Anterior cingulate cortex (tissue), 58 donors: Measurements from ENCODE around the gene ABLIM1.
A peak's percentile ranks its signal among the peaks of the same experiment; 100 is the strongest.

Source experiments
- DNase-seq, 58 donors: peaks; one replicate each; lab custom pipeline; 2025; lab: John Stamatoyannopoulos, UW

ABLIM1 gene

GRCh38 chr10:114626841-114627240, 31.2 kb downstream of the ABLIM1 start:
- no peak for DNase-seq

- DNase-seq, result no peak
These were observed 32.9 kb downstream of the ABLIM1 start for GRCh38 chr10:114624951-114625780.

- no peak for DNase-seq
These were observed 33.7 kb downstream of the ABLIM1 start for GRCh38 chr10:114624422-114624821.

GRCh38 chr10:114623661-114624294, 34.3 kb downstream of the ABLIM1 start:
- DNase-seq, result peak in 2 of 58 donors; percentile 13 to 26

GRCh38 chr10:114623155-114623554, 34.9 kb downstream of the ABLIM1 start:
- no peak for DNase-seq

GRCh38 chr10:114618722-114619121, 39.4 kb downstream of the ABLIM1 start:
- DNase-seq, result no peak

- DNase-seq, result no peak
These were observed 41.6 kb downstream of the ABLIM1 start for GRCh38 chr10:114616516-114616915.

- DNase-seq, result no peak
These were observed 42.0 kb downstream of the ABLIM1 start for GRCh38 chr10:114616103-114616502.

- no peak for DNase-seq
These were observed 42.5 kb downstream of the ABLIM1 start for GRCh38 chr10:114615600-114616007.

GRCh38 chr10:114613237-114613979, 44.7 kb downstream of the ABLIM1 start:
- DNase-seq, result no peak

- no peak for DNase-seq
These were observed 46.5 kb downstream of the ABLIM1 start for GRCh38 chr10:114611617-114612016.

GRCh38 chr10:114609518-114610426, 48.3 kb downstream of the ABLIM1 start:
- DNase-seq, result no peak

GRCh38 chr10:114607358-114607998, 50.6 kb downstream of the ABLIM1 start:
- peak in 2 of 58 donors; percentile 22 to 40 for DNase-seq

GRCh38 chr10:114605155-114605797, 52.8 kb downstream of the ABLIM1 start:
- DNase-seq, result no peak

GRCh38 chr10:114604357-114605130, 53.5 kb downstream of the ABLIM1 start:
- DNase-seq, result peak in 2 of 58 donors; percentile 2 to 15

GRCh38 chr10:114603948-114604347, 54.1 kb downstream of the ABLIM1 start:
- peak in 1 of 58 donors; percentile 7 for DNase-seq

- DNase-seq, result no peak
These were observed 54.8 kb downstream of the ABLIM1 start for GRCh38 chr10:114603303-114603702.

- no peak for DNase-seq
These were observed 58.0 kb downstream of the ABLIM1 start for GRCh38 chr10:114600057-114600456.
